Measurements from ENCODE around the gene CX3CL1. TPM values are rescaled to one million over a fixed set of nuclear protein-coding genes. Genes with fewer than 3 reads are reported as not detected.

The CX3CL1 gene
- total RNA-seq, 1 experiment from 2014 or later, result not detected

- Histone ChIP-seq H3F3A (ENCODE audit: low read length, unreplicated experiment) (no peaks in the 10 kb centered on the region), H3K36me3 (ENCODE audit: low read depth, low read length) (no peaks in the 10 kb centered on the region), H3K4me3 (ENCODE audit: low read length) (no peak overlapping the region), H3K79me2 (ENCODE audit: low read length) (no peaks in the 10 kb centered on the region), H3K27me3 (ENCODE audit: low read length) (no peaks in the 10 kb centered on the region), H3K9me2 (replicated peaks; ENCODE audit: low read length) (no peaks in the 10 kb centered on the region), H3K9me3 (ENCODE audit: low read length) (no peaks in the 10 kb centered on the region), H3K27ac (ENCODE audit: low read length) (no peak overlapping the region), H2AFZ (ENCODE audit: low read length) (no peak overlapping the region), H3K4me1 (ENCODE audit: insufficient read depth, low read length) (no peaks in the 10 kb centered on the region), H3K4me2 (ENCODE audit: low read length) (no peak overlapping the region), H4K20me1 (ENCODE audit: low read length) (no peaks in the 10 kb centered on the region), H3K9ac (ENCODE audit: low read length) (no peak overlapping the region)
- intact Hi-C loops (cut with micrococcal nuclease), result no loop called here
- CTCF ChIA-PET, result no interaction called here
- no TSS peak for BruUV-seq (replicated peaks)
- ATAC-seq, result no peak
- TF ChIP-seq EZH2phosphoT487 (IDR thresholded peaks at IDR 0.05; ENCODE audit: borderline replicate concordance, low read length), result no peak
- no peak for TF ChIP-seq CTCF (conservative IDR thresholded peaks at IDR 0.05; ENCODE audit: low read depth, low read length)
- no peak for TF ChIP-seq EZH2 (IDR thresholded peaks at IDR 0.05; ENCODE audit: low read length, unreplicated experiment)
- POLR2A ChIA-PET (ENCODE audit: unreplicated experiment), result no interaction called here
- no peak for DNase-seq
Observed at GRCh38 chr16:57407521-57408353, 35.4 kb downstream of the CX3CL1 start.

- Histone ChIP-seq H3K27me3 (ENCODE audit: low read length) (no peaks in the 10 kb centered on the region), H3K9me2 (replicated peaks; ENCODE audit: low read length) (no peaks in the 10 kb centered on the region), H3K4me3 (ENCODE audit: low read length) (no peak overlapping the region), H3K27ac (ENCODE audit: low read length) (no peak overlapping the region), H3K9ac (ENCODE audit: low read length) (no peak overlapping the region), H3K9me3 (ENCODE audit: low read length) (no peaks in the 10 kb centered on the region), H2AFZ (ENCODE audit: low read length) (no peak overlapping the region), H3K4me2 (ENCODE audit: low read length) (no peak overlapping the region), H3K36me3 (ENCODE audit: low read depth, low read length) (no peaks in the 10 kb centered on the region), H4K20me1 (ENCODE audit: low read length) (no peaks in the 10 kb centered on the region), H3K4me1 (ENCODE audit: insufficient read depth, low read length) (no peaks in the 10 kb centered on the region), H3F3A (ENCODE audit: low read length, unreplicated experiment) (no peaks in the 10 kb centered on the region), H3K79me2 (ENCODE audit: low read length) (no peaks in the 10 kb centered on the region)
- ATAC-seq (no peak), DNase-seq (no peak)
- TF ChIP-seq CTCF (conservative IDR thresholded peaks at IDR 0.05; ENCODE audit: low read depth, low read length) (no peak), EZH2 (IDR thresholded peaks at IDR 0.05; ENCODE audit: low read length, unreplicated experiment) (no peak), EZH2phosphoT487 (IDR thresholded peaks at IDR 0.05; ENCODE audit: borderline replicate concordance, low read length) (no peak)
- intact Hi-C loops (cut with micrococcal nuclease), result no loop called here
- no TSS peak for BruUV-seq (replicated peaks)
- ChIA-PET CTCF (no interaction called here), POLR2A (ENCODE audit: unreplicated experiment) (no interaction called here)
Observed at GRCh38 chr16:57409065-57409464, 36.8 kb downstream of the CX3CL1 start.

- Histone ChIP-seq H3K27me3 (ENCODE audit: low read length) (no peaks in the 10 kb centered on the region), H4K20me1 (ENCODE audit: low read length) (no peaks in the 10 kb centered on the region), H3K4me3 (ENCODE audit: low read length) (no peak overlapping the region), H3K4me2 (ENCODE audit: low read length) (no peak overlapping the region), H3K9me2 (replicated peaks; ENCODE audit: low read length) (no peaks in the 10 kb centered on the region), H3F3A (ENCODE audit: low read length, unreplicated experiment) (no peaks in the 10 kb centered on the region), H3K9me3 (ENCODE audit: low read length) (no peaks in the 10 kb centered on the region), H3K9ac (ENCODE audit: low read length) (no peak overlapping the region), H3K27ac (ENCODE audit: low read length) (no peak overlapping the region), H2AFZ (ENCODE audit: low read length) (no peak overlapping the region), H3K36me3 (ENCODE audit: low read depth, low read length) (no peaks in the 10 kb centered on the region), H3K79me2 (ENCODE audit: low read length) (no peaks in the 10 kb centered on the region), H3K4me1 (ENCODE audit: insufficient read depth, low read length) (no peaks in the 10 kb centered on the region)
- no TSS peak for BruUV-seq (replicated peaks)
- ATAC-seq (no peak), DNase-seq (no peak)
- POLR2A ChIA-PET (ENCODE audit: unreplicated experiment), result no interaction called here
- CTCF ChIA-PET, result no interaction called here
- intact Hi-C loops (cut with micrococcal nuclease), result no loop called here
- TF ChIP-seq EZH2 (IDR thresholded peaks at IDR 0.05; ENCODE audit: low read length, unreplicated experiment) (no peak), CTCF (conservative IDR thresholded peaks at IDR 0.05; ENCODE audit: low read depth, low read length) (no peak), EZH2phosphoT487 (IDR thresholded peaks at IDR 0.05; ENCODE audit: borderline replicate concordance, low read length) (no peak)
Observed at GRCh38 chr16:57409870-57410587, 37.7 kb downstream of the CX3CL1 start.
